AG09309 (cell line): ENCODE data around the gene BAG5.

Source experiments
- DNase-seq: peaks from one replicate; pipeline ENCODE4 v3.0.0-alpha.2; 2010; ENCODE audit warnings: low read depth
- H3K4me3 ChIP-seq: 2 replicates; pipeline ENCODE4 v1.5.1; 2011; ENCODE audit warnings: mild to moderate bottlenecking, low read depth, low read length, moderate library complexity; ENCODE audit not compliant: control insufficient read depth
- TF ChIP-seq, protein P1 (sequence below): IDR thresholded peaks from 2 replicates; pipeline ENCODE4 v1.5.1; 2011; ENCODE audit warnings: mild to moderate bottlenecking, low read depth, low read length, inconsistent platforms; ENCODE audit not compliant: insufficient read depth, control insufficient read depth; ENCODE audit errors: missing control alignments

BAG5 gene

DNA sequence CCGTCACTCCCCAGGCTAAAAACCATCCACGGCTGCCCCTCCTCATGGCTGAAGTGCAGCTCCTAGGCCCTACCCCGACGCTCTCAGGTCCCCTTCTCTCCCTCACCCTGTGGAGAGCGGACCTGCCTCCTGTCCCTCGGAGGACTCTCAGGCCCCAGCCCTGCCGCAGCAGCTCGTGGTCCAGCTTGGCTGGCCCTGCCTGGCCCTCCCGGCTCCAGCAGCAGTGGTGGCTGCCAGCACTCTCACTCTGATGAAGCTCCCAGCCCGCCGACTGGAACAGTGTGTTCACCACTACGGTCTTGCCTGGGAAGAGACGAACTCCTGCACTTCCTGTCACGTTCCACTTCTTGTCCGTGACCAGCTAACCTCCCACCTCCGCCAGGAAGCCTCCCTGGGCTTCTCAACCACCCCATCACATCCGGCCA is 11.1 kb downstream of the BAG5 start:
- DNase-seq: no peak
- TF ChIP-seq, protein P1, sequence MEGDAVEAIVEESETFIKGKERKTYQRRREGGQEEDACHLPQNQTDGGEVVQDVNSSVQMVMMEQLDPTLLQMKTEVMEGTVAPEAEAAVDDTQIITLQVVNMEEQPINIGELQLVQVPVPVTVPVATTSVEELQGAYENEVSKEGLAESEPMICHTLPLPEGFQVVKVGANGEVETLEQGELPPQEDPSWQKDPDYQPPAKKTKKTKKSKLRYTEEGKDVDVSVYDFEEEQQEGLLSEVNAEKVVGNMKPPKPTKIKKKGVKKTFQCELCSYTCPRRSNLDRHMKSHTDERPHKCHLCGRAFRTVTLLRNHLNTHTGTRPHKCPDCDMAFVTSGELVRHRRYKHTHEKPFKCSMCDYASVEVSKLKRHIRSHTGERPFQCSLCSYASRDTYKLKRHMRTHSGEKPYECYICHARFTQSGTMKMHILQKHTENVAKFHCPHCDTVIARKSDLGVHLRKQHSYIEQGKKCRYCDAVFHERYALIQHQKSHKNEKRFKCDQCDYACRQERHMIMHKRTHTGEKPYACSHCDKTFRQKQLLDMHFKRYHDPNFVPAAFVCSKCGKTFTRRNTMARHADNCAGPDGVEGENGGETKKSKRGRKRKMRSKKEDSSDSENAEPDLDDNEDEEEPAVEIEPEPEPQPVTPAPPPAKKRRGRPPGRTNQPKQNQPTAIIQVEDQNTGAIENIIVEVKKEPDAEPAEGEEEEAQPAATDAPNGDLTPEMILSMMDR: no peak
- no peak overlapping the region for H3K4me3 ChIP-seq

DNA sequence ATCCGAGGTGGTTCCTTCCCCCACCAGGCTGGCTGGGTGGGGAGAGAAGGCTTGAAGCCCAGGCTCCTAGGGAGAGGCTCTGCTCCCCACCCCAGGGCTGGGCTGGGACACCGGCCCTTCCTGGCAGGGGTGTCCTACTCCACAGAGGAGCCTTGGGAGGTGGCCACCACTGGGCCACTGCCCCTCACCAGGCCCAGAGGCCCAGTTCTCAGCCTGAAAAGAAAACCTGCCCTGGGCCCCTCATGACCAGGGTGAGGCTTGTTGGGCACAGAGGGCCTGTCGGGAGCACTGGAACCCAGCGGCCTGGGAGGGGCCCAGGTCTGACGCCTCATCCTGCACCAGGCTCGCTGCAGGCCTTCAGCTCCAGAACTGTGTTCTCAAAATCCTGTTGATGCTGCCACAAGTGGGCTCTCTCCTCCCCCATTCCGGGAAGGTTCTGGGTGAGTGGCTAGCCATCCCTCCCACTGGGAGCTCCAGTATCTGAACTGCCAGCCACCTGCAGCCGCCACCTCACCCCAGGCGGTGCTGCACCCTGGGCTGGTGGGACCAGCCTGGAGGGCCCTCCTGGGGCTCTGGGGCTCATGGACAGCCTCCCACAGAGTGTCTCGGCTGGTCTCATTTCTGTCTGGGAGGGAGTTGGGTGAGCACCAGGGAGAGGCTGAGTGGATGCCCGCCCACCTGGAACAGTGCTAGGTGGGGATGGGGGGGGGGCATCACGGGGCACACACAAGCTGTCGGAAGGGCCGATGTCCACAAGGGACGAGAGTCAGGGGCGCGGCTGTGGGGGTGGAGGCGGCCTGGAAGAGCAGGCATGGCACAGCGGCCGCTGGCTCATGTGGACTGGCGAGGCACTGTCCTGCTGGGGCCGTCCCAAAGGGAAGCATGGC is 11.8 kb downstream of the BAG5 start:
- TF ChIP-seq, protein P1: no peak
- no peak for DNase-seq
- no peak overlapping the region for H3K4me3 ChIP-seq

DNA sequence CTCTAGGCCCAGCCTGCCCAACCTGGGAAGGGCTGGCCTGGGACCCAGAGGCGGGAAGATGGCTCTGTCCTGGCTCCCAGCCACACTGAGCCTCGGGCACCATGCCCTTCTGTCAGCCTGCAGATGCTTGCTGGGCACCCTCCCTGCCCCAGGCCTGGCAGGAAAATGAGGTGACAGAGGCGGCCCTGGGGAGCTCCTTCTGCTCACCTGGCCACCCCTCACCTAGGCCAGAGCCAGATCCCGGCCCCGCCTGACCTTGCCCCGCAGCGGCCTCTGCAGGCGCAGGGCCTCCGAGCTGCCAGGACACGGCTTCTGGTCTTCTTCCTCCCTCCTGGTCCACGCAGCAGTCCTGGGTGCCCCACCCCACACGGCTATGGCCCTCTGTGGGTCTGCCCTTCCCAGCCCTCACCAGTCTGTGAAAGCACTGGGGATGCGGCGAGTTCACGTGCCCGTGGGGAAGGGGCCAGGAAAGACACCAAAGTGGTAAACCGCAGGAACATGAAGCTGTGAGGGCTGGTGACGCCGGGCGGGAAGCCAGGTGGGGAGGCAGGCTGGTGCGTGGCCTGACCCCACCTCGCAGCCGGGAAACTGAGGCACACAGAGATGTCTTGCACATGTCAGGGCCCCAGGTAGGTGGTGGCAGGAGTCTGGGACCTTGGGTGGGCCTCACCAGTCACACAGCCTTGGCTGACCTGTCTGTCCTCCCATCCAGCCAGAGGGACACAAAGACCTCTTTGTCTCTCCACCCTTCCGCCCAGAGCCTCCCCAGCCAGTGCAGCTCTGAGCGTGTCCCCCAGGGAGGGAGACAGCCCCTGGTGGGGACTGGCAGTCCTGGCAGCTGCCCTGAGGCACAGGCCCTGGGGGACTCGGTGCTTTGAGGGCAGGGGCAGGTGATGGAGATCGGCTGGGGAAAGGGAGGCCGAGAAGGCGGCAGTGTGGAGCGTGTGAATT is 12.8 kb downstream of the BAG5 start:
- TF ChIP-seq, protein P1: no peak
- no peak for DNase-seq
- H3K4me3 ChIP-seq: no peak overlapping the region

DNA sequence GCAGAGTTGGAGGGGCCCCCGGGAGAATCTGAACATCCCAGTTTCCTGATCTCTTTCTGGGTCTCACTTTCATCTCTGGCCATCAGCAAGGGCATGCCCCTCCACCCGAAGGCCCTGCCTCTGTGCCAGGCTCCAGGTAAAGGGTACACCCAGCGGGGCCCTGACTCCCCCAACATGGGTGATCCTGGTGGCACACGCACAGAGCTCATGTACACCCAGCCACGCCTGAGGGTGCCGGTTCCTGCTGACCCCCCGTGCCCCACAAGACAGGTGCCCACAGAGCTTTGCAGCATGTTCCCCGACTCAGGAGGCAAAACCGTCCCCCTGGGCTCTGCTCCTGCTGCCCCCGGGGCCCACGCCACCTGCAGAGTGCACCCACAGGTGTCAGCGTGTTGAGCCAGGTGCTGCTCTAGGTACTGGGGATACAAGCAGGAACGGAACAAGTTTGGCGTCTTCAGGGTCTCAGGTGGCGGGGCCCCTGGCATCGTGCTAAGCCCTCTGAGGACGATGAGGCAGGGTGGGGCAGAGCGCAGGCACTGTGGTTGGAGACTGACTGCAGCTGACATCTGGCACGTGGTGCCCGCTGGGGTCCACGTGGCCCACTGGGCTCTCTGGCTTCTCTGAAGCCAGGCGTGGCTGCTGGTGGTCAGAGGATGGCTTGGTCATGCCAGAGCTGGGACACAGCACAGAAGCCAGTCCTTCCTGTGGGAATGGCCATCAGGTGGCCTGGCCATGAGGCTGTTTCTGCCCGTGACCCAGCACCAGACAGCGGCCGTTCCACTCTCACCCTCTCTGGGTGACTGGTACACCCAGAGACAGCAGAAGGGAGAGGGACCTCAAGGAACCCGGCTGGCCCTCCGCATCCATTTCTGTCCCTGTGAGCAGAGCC is 13.8 kb downstream of the BAG5 start:
- no peak overlapping the region for H3K4me3 ChIP-seq
- DNase-seq: no peak
- TF ChIP-seq, protein P1: no peak

DNA sequence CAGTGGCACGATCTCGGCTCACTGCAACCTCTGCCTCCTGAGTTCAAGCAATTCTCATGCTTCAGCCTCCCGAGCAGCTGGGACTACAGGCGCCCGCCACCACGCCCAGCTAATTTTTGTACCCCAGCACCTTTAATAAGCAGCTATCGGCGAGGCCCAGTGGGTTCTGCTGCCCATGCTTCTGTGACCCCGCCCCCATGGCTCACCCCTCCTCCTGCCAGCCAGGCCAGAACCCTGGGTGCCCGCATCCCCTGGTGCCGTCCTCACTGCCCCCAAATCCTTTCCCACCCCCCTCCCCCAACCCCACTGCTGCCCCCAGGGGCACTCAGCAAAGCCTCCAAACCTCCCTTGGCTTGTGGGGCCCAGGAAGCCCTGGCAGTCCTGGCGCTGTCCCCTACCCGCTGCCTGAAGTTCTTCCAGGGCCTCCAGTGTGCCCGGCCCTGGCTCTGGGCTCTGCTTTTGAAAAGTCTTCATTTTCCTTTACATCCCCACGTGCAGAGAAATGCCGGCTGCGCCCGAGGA is 14.5 kb downstream of the BAG5 start:
- no peak for DNase-seq
- TF ChIP-seq, protein P1: no peak
- H3K4me3 ChIP-seq: no peak overlapping the region
